Activated B cell treated with CpG ODN at 0.5 μM for 24 hours (primary cell): ENCODE results near the gene SACM1L. TPM values are rescaled to one million over a fixed set of nuclear protein-coding genes. Genes with fewer than 3 reads are reported as not detected.

Experiments used
- ATAC-seq: fragments of 200-7000 bp; cut with Tn5 transposase; one replicate; pipeline ENCODE4 v1.10.0; 2021; ENCODE audit warnings: low read depth, mild to moderate bottlenecking, moderate library complexity
- CTCF ChIA-PET: fragments of 350-600 bp; sonication (Branson Sonifier 250); formaldehyde crosslinking; loops from one replicate; lab custom pipeline; 2021; ENCODE audit warnings: antibody characterized with exemption; lab: Charles Lee
- POLR2A ChIA-PET: fragments of 350-600 bp; sonication (Branson Sonifier 250); formaldehyde crosslinking; loops from one replicate; lab custom pipeline; 2021; ENCODE audit warnings: antibody characterized with exemption; lab: Charles Lee
- DNase-seq: peaks from one replicate; pipeline ENCODE4 v3.0.0; 2022
- H3K27ac Mint-ChIP-seq: one replicate; pipeline ENCODE4 v1.8.0; 2020; ENCODE audit warnings: mixed read lengths
- H3K27me3 Mint-ChIP-seq: one replicate; pipeline ENCODE4 v1.8.0; 2021; ENCODE audit warnings: mixed read lengths
- H3K36me3 Mint-ChIP-seq: one replicate; pipeline ENCODE4 v1.8.0; 2021; ENCODE audit warnings: low read depth, mixed read lengths
- H3K4me1 Mint-ChIP-seq: one replicate; pipeline ENCODE4 v1.8.0; 2021; ENCODE audit warnings: mixed read lengths
- H3K4me3 Mint-ChIP-seq: one replicate; pipeline ENCODE4 v1.8.0; 2020; ENCODE audit warnings: mild to moderate bottlenecking, mixed read lengths
- H3K9me3 Mint-ChIP-seq: one replicate; pipeline ENCODE4 v1.8.0; 2020; ENCODE audit warnings: mixed read lengths
- CTCF ChIP-seq: fragments of 200-600 bp; IDR thresholded peaks from one replicate; pipeline ENCODE4 v1.8.0; 2022; ENCODE audit warnings: antibody characterized with exemption, mild to moderate bottlenecking
- intact Hi-C: fragments of 100-400 bp; cut with micrococcal nuclease; formaldehyde crosslinking; loops from one replicate; pipeline ENCODE4 v1.15.1; 2024
- total RNA-seq: library from RNA; stranded (reverse); gene quantifications from 2 replicates; pipeline ENCODE4 v1.2.3, GENCODE V29; 2022

SACM1L gene
- total RNA-seq, 1 donor from 2014 or later = 55.5 TPM

DNA sequence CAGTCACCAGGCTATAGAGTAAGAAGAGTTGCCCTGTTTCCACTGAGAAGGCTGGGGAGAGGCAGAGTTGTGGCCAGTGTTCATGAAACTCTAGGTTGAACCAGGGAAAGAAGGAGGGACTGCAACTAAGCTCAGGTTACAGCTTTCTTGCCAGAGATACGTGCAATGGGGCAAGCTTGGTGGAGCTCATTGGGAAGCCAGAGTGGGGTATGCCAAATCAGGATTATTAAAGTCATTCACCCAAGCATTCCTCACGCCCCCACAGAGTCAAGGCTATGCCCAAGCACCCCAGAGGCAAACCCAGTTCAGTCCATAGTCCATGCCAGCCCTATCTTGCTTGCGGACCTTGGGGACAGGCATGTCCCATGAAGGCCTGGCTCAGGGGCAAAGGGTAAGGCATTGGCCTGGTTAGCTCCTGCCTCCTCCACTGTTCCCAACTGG, 89.6 kb downstream of the SACM1L start:
- H3K27ac Mint-ChIP-seq = no peak overlapping the region
- ChIA-PET CTCF (no interaction called here), POLR2A (no interaction called here)
- H3K4me3 Mint-ChIP-seq = no peak overlapping the region
- H3K4me1 Mint-ChIP-seq = no peaks in the 10 kb centered on the region
- ATAC-seq (no peak), DNase-seq (no peak)
- intact Hi-C loops = no loop called here
- no peak for TF ChIP-seq CTCF
- peaks cover 2% of the 10 kb centered on the region for H3K27me3 Mint-ChIP-seq
- no peaks in the 10 kb centered on the region for H3K9me3 Mint-ChIP-seq
- H3K36me3 Mint-ChIP-seq = no peaks in the 10 kb centered on the region

- Mint-ChIP-seq H3K36me3 (no peaks in the 10 kb centered on the region), H3K27ac (no peak overlapping the region), H3K27me3 (peaks cover 2% of the 10 kb centered on the region), H3K4me3 (no peak overlapping the region), H3K9me3 (peaks cover 9% of the 10 kb centered on the region), H3K4me1 (no peaks in the 10 kb centered on the region)
- CTCF ChIA-PET = no interaction called here
- POLR2A ChIA-PET = no interaction called here
- ATAC-seq (no peak), DNase-seq (no peak)
- intact Hi-C loops = no loop called here
- no peak for TF ChIP-seq CTCF
Observed at GRCh38 chr3:45779746-45780735, 90.8 kb downstream of the SACM1L start.

DNA sequence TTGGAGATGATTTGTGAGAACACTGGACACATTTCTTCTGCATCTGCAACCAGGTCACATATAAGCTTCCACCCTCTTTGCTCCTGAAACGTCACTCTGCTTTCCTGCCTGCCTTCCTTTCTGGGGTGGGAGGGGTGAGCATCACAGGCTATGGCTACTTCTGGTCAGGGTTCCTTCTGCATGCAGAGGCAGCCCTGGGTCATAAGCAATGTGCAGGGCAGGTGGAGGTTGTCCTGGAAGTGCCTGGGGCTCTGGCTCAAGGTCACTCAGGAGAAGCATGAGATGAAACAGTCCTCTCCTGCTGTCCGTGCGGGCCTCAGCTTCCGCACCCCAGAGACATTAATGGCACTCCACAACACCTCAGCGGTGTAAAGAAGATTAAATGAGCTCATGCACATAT, 92.1 kb downstream of the SACM1L start:
- CTCF ChIA-PET = no interaction called here
- H3K36me3 Mint-ChIP-seq = no peaks in the 10 kb centered on the region

GRCh38 chr3:45781841-45782240, 92.6 kb downstream of the SACM1L start:
- no peak for DNase-seq
- Mint-ChIP-seq H3K4me3 (no peak overlapping the region), H3K9me3 (peaks cover 10% of the 10 kb centered on the region), H3K4me1 (no peaks in the 10 kb centered on the region), H3K36me3 (no peaks in the 10 kb centered on the region), H3K27ac (no peak overlapping the region), H3K27me3 (no peaks in the 10 kb centered on the region)
- no peak for ATAC-seq
- TF ChIP-seq CTCF = no peak
- intact Hi-C loops = no loop called here
- CTCF ChIA-PET = no interaction called here
- POLR2A ChIA-PET = no interaction called here

More for the DNA sequence above, 92.1 kb downstream of the SACM1L start:
- DNase-seq = no peak
- Mint-ChIP-seq H3K4me3 (no peak overlapping the region), H3K4me1 (no peaks in the 10 kb centered on the region), H3K27me3 (no peaks in the 10 kb centered on the region), H3K9me3 (peaks cover 10% of the 10 kb centered on the region), H3K27ac (no peak overlapping the region)
- POLR2A ChIA-PET = no interaction called here
- intact Hi-C loops = no loop called here
- no peak for ATAC-seq
- TF ChIP-seq CTCF = no peak

GRCh38 chr3:45782381-45782780, 93.2 kb downstream of the SACM1L start:
- CTCF ChIA-PET = no interaction called here
- no peak for DNase-seq
- no peaks in the 10 kb centered on the region for H3K36me3 Mint-ChIP-seq
- TF ChIP-seq CTCF = no peak
- intact Hi-C loops = no loop called here
- no peak overlapping the region for H3K4me3 Mint-ChIP-seq
- peaks cover 10% of the 10 kb centered on the region for H3K9me3 Mint-ChIP-seq
- ATAC-seq = no peak
- POLR2A ChIA-PET = no interaction called here
- peaks cover 3% of the 10 kb centered on the region for H3K27me3 Mint-ChIP-seq
- H3K27ac Mint-ChIP-seq = no peak overlapping the region
- no peaks in the 10 kb centered on the region for H3K4me1 Mint-ChIP-seq
